Glutamatergic neuron (in vitro differentiated cells): Measurements from ENCODE around the gene SEBOX. TPM values are rescaled to one million over a fixed set of nuclear protein-coding genes. Genes with fewer than 3 reads are reported as not detected.

Experiments
- DNase-seq: peaks from one replicate; pipeline ENCODE4 v3.0.0; 2022
- H3K27ac Mint-ChIP-seq: one replicate; pipeline ENCODE4 v1.8.0; 2020; ENCODE audit warnings: mild to moderate bottlenecking, mixed read lengths, inconsistent platforms; ENCODE audit not compliant: unreplicated experiment
- H3K27me3 Mint-ChIP-seq: one replicate; pipeline ENCODE4 v1.8.0; 2020; ENCODE audit warnings: mild to moderate bottlenecking, moderate library complexity, mixed read lengths, inconsistent platforms; ENCODE audit not compliant: unreplicated experiment
- H3K36me3 Mint-ChIP-seq: one replicate; pipeline ENCODE4 v1.8.0; 2020; ENCODE audit warnings: mild to moderate bottlenecking, mixed read lengths, inconsistent platforms; ENCODE audit not compliant: unreplicated experiment
- H3K4me1 Mint-ChIP-seq: one replicate; pipeline ENCODE4 v1.8.0; 2020; ENCODE audit warnings: mild to moderate bottlenecking, low read depth, mixed read lengths, inconsistent platforms; ENCODE audit not compliant: unreplicated experiment
- H3K4me3 Mint-ChIP-seq: one replicate; pipeline ENCODE4 v1.8.0; 2020; ENCODE audit warnings: mild to moderate bottlenecking, mixed read lengths, inconsistent platforms; ENCODE audit not compliant: unreplicated experiment
- H3K9me3 Mint-ChIP-seq: one replicate; pipeline ENCODE4 v1.8.0; 2020; ENCODE audit warnings: mild to moderate bottlenecking, moderate library complexity, mixed read lengths, inconsistent platforms; ENCODE audit not compliant: unreplicated experiment
- CTCF ChIP-seq: fragments of 200-600 bp; sonication (generic); IDR thresholded peaks from one replicate; pipeline ENCODE4 v1.5.0; 2021; ENCODE audit not compliant: partially characterized antibody, unreplicated experiment
- total RNA-seq: library from RNA; stranded (reverse); fragmentation: NEBNext Ultra II Directional; extraction: Animal tissue kit (Norgen Biotek cat#: 25700); gene quantifications from one replicate; pipeline ENCODE4 v1.2.1, GENCODE V29; 2021; ENCODE audit not compliant: unreplicated experiment

SEBOX gene
- total RNA-seq, 1 donor from 2014 or later, result not detected

GRCh38 chr17:28345419-28346198 lies 19.4 kb downstream of the SEBOX start:
- H3K4me1 Mint-ChIP-seq, result no peaks in the 10 kb centered on the region
- no peaks in the 10 kb centered on the region for H3K36me3 Mint-ChIP-seq
- H3K9me3 Mint-ChIP-seq, result no peaks in the 10 kb centered on the region

GRCh38 chr17:28344435-28344901 lies 20.5 kb downstream of the SEBOX start:
- Mint-ChIP-seq H3K4me3 (no peak overlapping the region), H3K9me3 (no peaks in the 10 kb centered on the region), H3K27me3 (peaks cover 1% of the 10 kb centered on the region), H3K4me1 (no peaks in the 10 kb centered on the region), H3K27ac (no peak overlapping the region), H3K36me3 (no peaks in the 10 kb centered on the region)
- TF ChIP-seq CTCF, result no peak
- no peak for DNase-seq

More at GRCh38 chr17:28345419-28346198, 19.4 kb downstream of the SEBOX start:
- Mint-ChIP-seq H3K27me3 (peaks cover 1% of the 10 kb centered on the region), H3K4me3 (no peak overlapping the region), H3K27ac (peak overlapping the region; percentile 5)
- no peak for DNase-seq
- no peak for TF ChIP-seq CTCF

GRCh38 chr17:28344011-28344410 lies 21.0 kb downstream of the SEBOX start:
- no peak for DNase-seq
- H3K4me1 Mint-ChIP-seq, result no peaks in the 10 kb centered on the region
- no peak overlapping the region for H3K27ac Mint-ChIP-seq
- H3K36me3 Mint-ChIP-seq, result no peaks in the 10 kb centered on the region
- no peak overlapping the region for H3K4me3 Mint-ChIP-seq
- H3K9me3 Mint-ChIP-seq, result no peaks in the 10 kb centered on the region
- TF ChIP-seq CTCF, result no peak
- peaks cover 1% of the 10 kb centered on the region for H3K27me3 Mint-ChIP-seq

GRCh38 chr17:28343491-28343932 lies 21.5 kb downstream of the SEBOX start:
- no peak for DNase-seq
- no peak for TF ChIP-seq CTCF
- Mint-ChIP-seq H3K4me3 (no peak overlapping the region), H3K4me1 (no peaks in the 10 kb centered on the region), H3K9me3 (no peaks in the 10 kb centered on the region), H3K36me3 (no peaks in the 10 kb centered on the region), H3K27ac (no peak overlapping the region), H3K27me3 (peaks cover 1% of the 10 kb centered on the region)

- no peak for DNase-seq
- H3K27ac Mint-ChIP-seq, result no peak overlapping the region
- H3K9me3 Mint-ChIP-seq, result no peaks in the 10 kb centered on the region
- no peaks in the 10 kb centered on the region for H3K36me3 Mint-ChIP-seq
- no peak for TF ChIP-seq CTCF
- H3K27me3 Mint-ChIP-seq, result no peaks in the 10 kb centered on the region
- H3K4me1 Mint-ChIP-seq, result no peaks in the 10 kb centered on the region
- no peak overlapping the region for H3K4me3 Mint-ChIP-seq
Measured at GRCh38 chr17:28342313-28342712, 22.7 kb downstream of the SEBOX start.
